Right lobe of liver (tissue), 4 donors: ENCODE measurements around the gene LLPH.

Experiments
- CTCF ChIP-seq, 4 donors: fragments of 200-600 bp in 3 of 4; fragments of 450-650 bp in 1 of 4; IDR thresholded peaks; one replicate each; pipeline versions ENCODE4 v1.5.1 to v1.8.0; 2016 to 2022; ENCODE audit warnings: antibody characterized with exemption in 4 of 4, mild to moderate bottlenecking in 2 of 4
- POLR2A ChIP-seq: fragments of 450-650 bp; IDR thresholded peaks from one replicate; pipeline ENCODE4 v1.6.1; 2017; ENCODE audit warnings: antibody characterized with exemption, mild to moderate bottlenecking
- donor health status: DM: no; HTN: no; CAD: no.
- donor health status: DM: no; HTN: no; CAD: no.
- donor health status: DM: no; HTN: yes; CAD: no.

- TF ChIP-seq CTCF (IDR thresholded peaks at IDR 0.05) (no peak), POLR2A (no peak)
Observed at GRCh38 chr12:66165141-66165540, 34.6 kb upstream of the LLPH start.
